Adrenal gland (tissue), 5 donors: Measurements from ENCODE around the gene RTN4.

ENCODE experiments used
- CTCF ChIP-seq, 6 experiments: fragments of 450-650 bp in 4 of 6; fragments of 200-600 bp in 2 of 6; sonication (generic) in 1 of 6; IDR thresholded peaks; 1 replicate in 5 of 6; 2 replicates in 1 of 6; pipeline versions ENCODE4 v1.5.1 to v1.8.0; 2016 to 2021; ENCODE audit warnings: antibody characterized with exemption in 6 of 6, mild to moderate bottlenecking in 2 of 6, moderate library complexity in 1 of 6
- POLR2A ChIP-seq, 2 donors: fragments of 450-650 bp; IDR thresholded peaks; one replicate each; pipeline ENCODE4 v1.6.1; 2017; ENCODE audit warnings: antibody characterized with exemption in 2 of 2, mild to moderate bottlenecking in 2 of 2, moderate library complexity in 1 of 2
- donor health status: DM: no; HTN: no; CAD: no.

- TF ChIP-seq CTCF (IDR thresholded peaks at IDR 0.05), result no peak
- TF ChIP-seq POLR2A (IDR thresholded peaks at IDR 0.05), result no peak
Measured at GRCh38 chr2:55063226-55063625, 13.0 kb upstream of the RTN4 start.
